Lung (tissue), 12 donors: ENCODE results near the gene VDAC1. TPM values are rescaled to one million over a fixed set of nuclear protein-coding genes. Genes with fewer than 3 reads are reported as not detected.

Source experiments
- ATAC-seq: fragments of 200-7000 bp; cut with Tn5 transposase; one replicate; pipeline ENCODE4 v1.9.1; 2020; ENCODE audit warnings: moderate number of reproducible peaks; ENCODE audit not compliant: insufficient read depth, low FRiP score
- DNase-seq, 3 donors: peaks; one replicate each; pipeline ENCODE4 v3.0.0-alpha.2; 2013 to 2017
- H3K27ac ChIP-seq, 2 donors: one replicate each; pipeline ENCODE4 v1.5.1; 2013; ENCODE audit warnings: mild to moderate bottlenecking in 2 of 2, moderate library complexity in 2 of 2, control low read depth in 1 of 2, inconsistent platforms in 1 of 2, low read depth in 1 of 2, low read length in 1 of 2
- H3K27me3 ChIP-seq, 3 donors: one replicate each; pipeline ENCODE4 v1.5.1; 2013; ENCODE audit warnings: low read length in 2 of 3; ENCODE audit not compliant: control insufficient read depth in 3 of 3, insufficient read depth in 3 of 3
- H3K36me3 ChIP-seq, 4 donors: one replicate each; pipeline ENCODE4 v1.5.1; 2013; ENCODE audit warnings: low read length in 4 of 4, mild to moderate bottlenecking in 1 of 4, moderate library complexity in 1 of 4; ENCODE audit not compliant: control insufficient read depth in 4 of 4, insufficient read depth in 4 of 4
- H3K4me1 ChIP-seq, 5 donors: one replicate each; pipeline ENCODE4 v1.5.1; 2013; ENCODE audit warnings: low read length in 5 of 5, mild to moderate bottlenecking in 2 of 5, moderate library complexity in 1 of 5; ENCODE audit not compliant: control insufficient read depth in 5 of 5, insufficient read depth in 5 of 5
- H3K4me3 ChIP-seq: one replicate; pipeline ENCODE4 v1.5.1; 2013; ENCODE audit warnings: mild to moderate bottlenecking, control low read depth, moderate library complexity
- H3K9ac ChIP-seq, 2 donors: one replicate each; pipeline ENCODE4 v1.5.1; 2013; ENCODE audit warnings: low read length in 2 of 2, control low read depth in 1 of 2; ENCODE audit not compliant: insufficient read depth in 1 of 2
- H3K9me3 ChIP-seq, 4 donors: one replicate each; pipeline ENCODE4 v1.5.1; 2013; ENCODE audit warnings: low read length in 3 of 4, mild to moderate bottlenecking in 1 of 4, moderate library complexity in 1 of 4; ENCODE audit not compliant: control insufficient read depth in 4 of 4, insufficient read depth in 3 of 4
- WGBS, 2 donors: extraction: QIAGEN DNeasy Blood & Tissue Kit; methylation state at CpG; one replicate each; pipeline ENCODE4 v1.1.7; 2013; 5-methylcytosine and 5-hydroxymethylcytosine counted together
- polyA plus RNA-seq, 2 donors: library from polyadenylated mRNA; stranded (reverse); fragments of 200-250 nt; gene quantifications; one replicate each; pipeline ENCODE4 v1.2.1, GENCODE V29; 2013
- total RNA-seq, 2 donors: library from RNA; depleted of rRNA in 1 of 2; stranded (reverse); fragments of >200 nt in 1 of 2; gene quantifications; one replicate each; pipeline ENCODE4 v1.2.1, GENCODE V29; 2014 to 2021
- TF ChIP-seq, protein P1 (sequence below): IDR thresholded peaks from 2 replicates; pipeline ENCODE4 v1.5.1; 2012; ENCODE audit warnings: mild to moderate bottlenecking; ENCODE audit errors: control extremely low read depth, extremely low read depth
- donor health status: control.
- donor health status: control.
- donor health status: Bipolar disorder and iron deficiency.
- donor health status: healthy.
- donor health status: DM: yes; HTN: yes; CAD: no.

VDAC1 gene
- total and polyA plus RNA-seq, 4 donors = 107 to 136 (median 120) TPM

DNA sequence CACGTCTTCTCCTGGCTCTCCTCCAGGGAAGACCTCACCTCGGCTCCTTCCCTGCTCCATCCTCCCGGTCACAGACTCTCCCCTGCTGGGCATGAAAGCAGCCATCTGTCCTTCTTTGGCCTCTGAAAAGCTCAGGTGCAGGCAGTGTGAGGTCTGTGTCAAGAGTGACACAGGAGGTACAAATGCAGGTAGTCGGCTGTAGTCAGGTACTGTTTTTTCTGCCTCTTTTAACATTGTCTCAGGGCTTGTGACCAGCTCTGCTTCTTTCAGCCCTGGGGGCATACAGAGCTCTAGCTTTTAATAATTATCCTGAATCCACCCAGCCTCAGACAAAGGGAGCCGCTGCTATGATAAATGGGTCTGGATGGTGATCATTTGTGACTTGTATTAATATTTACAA, 82.8 kb downstream of the VDAC1 start:
- Histone ChIP-seq H3K9ac (no peak overlapping the region), H3K9me3 (peaks cover 0 to 1% (median 0%) of the 10 kb centered on the region in 4 donors), H3K4me1 (peaks cover 0 to 10% (median 0%) of the 10 kb centered on the region in 5 donors), H3K27ac (no peak overlapping the region), H3K27me3 (no peaks in the 10 kb centered on the region), H3K36me3 (no peaks in the 10 kb centered on the region), H3K4me3 (no peak overlapping the region)
- 64 to 73% methylated on average over 5 of the region's 5 CpGs for WGBS, 2 donors
- ATAC-seq (no peak), DNase-seq (no peak)
- TF ChIP-seq, protein P1, sequence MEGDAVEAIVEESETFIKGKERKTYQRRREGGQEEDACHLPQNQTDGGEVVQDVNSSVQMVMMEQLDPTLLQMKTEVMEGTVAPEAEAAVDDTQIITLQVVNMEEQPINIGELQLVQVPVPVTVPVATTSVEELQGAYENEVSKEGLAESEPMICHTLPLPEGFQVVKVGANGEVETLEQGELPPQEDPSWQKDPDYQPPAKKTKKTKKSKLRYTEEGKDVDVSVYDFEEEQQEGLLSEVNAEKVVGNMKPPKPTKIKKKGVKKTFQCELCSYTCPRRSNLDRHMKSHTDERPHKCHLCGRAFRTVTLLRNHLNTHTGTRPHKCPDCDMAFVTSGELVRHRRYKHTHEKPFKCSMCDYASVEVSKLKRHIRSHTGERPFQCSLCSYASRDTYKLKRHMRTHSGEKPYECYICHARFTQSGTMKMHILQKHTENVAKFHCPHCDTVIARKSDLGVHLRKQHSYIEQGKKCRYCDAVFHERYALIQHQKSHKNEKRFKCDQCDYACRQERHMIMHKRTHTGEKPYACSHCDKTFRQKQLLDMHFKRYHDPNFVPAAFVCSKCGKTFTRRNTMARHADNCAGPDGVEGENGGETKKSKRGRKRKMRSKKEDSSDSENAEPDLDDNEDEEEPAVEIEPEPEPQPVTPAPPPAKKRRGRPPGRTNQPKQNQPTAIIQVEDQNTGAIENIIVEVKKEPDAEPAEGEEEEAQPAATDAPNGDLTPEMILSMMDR = no peak

Other genes starting within 250 kb of the VDAC1 start
- 100 to 1,000 TPM in 1 of 2 donors, 10 to 100 TPM in 1; 34.1 to 118 TPM for gene C5orf15, start 36.4 kb downstream of the VDAC1 start, total RNA-seq
- 10 to 100 TPM; 21.6 to 45.8 TPM for gene C5orf15, start 36.4 kb downstream of the VDAC1 start, polyA plus RNA-seq
- 1 to 10 TPM; 3.7 to 6.0 TPM for gene TCF7, start 109.7 kb upstream of the VDAC1 start, total RNA-seq
- 1 to 10 TPM; 2.9 to 3.1 TPM for gene TCF7, start 109.7 kb upstream of the VDAC1 start, polyA plus RNA-seq
- 100 to 1,000 TPM; 242 to 324 TPM for gene SKP1, start 172.0 kb upstream of the VDAC1 start, total RNA-seq
- gene SKP1, start 172.0 kb upstream of the VDAC1 start, polyA plus RNA-seq = 100 to 1,000 TPM; 149 to 551 TPM
- gene PPP2CA, start 221.1 kb upstream of the VDAC1 start, total RNA-seq = 100 to 1,000 TPM; 102 to 107 TPM
- gene PPP2CA, start 221.1 kb upstream of the VDAC1 start, polyA plus RNA-seq = 100 to 1,000 TPM in 1 of 2 donors, 10 to 100 TPM in 1; 32.2 to 117 TPM